DMS53 treated with DMSO at 0.1 percent for 48 hours (cell line): ENCODE measurements around the gene GNG12.
"Not testable (repeated sequence)": the region's sequence is repeated elsewhere in the genome, so short reads cannot be mapped to it uniquely, and the experiment has no call there.

ENCODE experiments used
- DNase-seq: peaks from one replicate; lab custom pipeline; 2025; ENCODE audit not compliant: unreplicated experiment; lab: John Stamatoyannopoulos, UW

The GNG12 gene

GRCh38 chr1:67735806-67736627 is 97.2 kb downstream of the GNG12 start:
- peak; percentile 98 for DNase-seq

- no peak for DNase-seq
Measured at GRCh38 chr1:67735206-67735605, 98.1 kb downstream of the GNG12 start.

GRCh38 chr1:67734323-67734690 is 99.0 kb downstream of the GNG12 start:
- DNase-seq, result no peak

- DNase-seq, result no peak
Measured at GRCh38 chr1:67733681-67734322, 99.5 kb downstream of the GNG12 start.

- DNase-seq, result no peak
Measured at GRCh38 chr1:67732750-67733151, 100.5 kb downstream of the GNG12 start.

- DNase-seq, result no peak
Measured at GRCh38 chr1:67731322-67731721, 101.9 kb downstream of the GNG12 start.

- not testable (repeated sequence) for DNase-seq
Measured at GRCh38 chr1:67730312-67730711, 103.0 kb downstream of the GNG12 start.

- no peak for DNase-seq
Measured at GRCh38 chr1:67729872-67730271, 103.4 kb downstream of the GNG12 start.

GRCh38 chr1:67726224-67726623 is 107.0 kb downstream of the GNG12 start:
- DNase-seq, result peak; percentile 81

- peak; percentile 99 for DNase-seq
Measured at GRCh38 chr1:67724928-67725560, 108.2 kb downstream of the GNG12 start.

GRCh38 chr1:67723620-67724019 is 109.6 kb downstream of the GNG12 start:
- peak; percentile 21 for DNase-seq

- no peak for DNase-seq
Measured at GRCh38 chr1:67723126-67723525, 110.1 kb downstream of the GNG12 start.

- no peak for DNase-seq
Measured at GRCh38 chr1:67722292-67722944, 110.8 kb downstream of the GNG12 start.

GRCh38 chr1:67721650-67722291 is 111.5 kb downstream of the GNG12 start:
- DNase-seq, result no peak

GRCh38 chr1:67721112-67721511 is 112.2 kb downstream of the GNG12 start:
- no peak for DNase-seq

- peak; percentile 65 for DNase-seq
Measured at GRCh38 chr1:67719329-67720196, 113.7 kb downstream of the GNG12 start.

GRCh38 chr1:67717876-67718275 is 115.4 kb downstream of the GNG12 start:
- DNase-seq, result peak; percentile 60

GRCh38 chr1:67716800-67717199 is 116.5 kb downstream of the GNG12 start:
- peak; percentile 33 for DNase-seq

- DNase-seq, result no peak
Measured at GRCh38 chr1:67715819-67716218, 117.4 kb downstream of the GNG12 start.
